NT2/D1 (cell line): ENCODE results near the gene TANC1.

Experiments
- SUZ12 ChIP-seq: IDR thresholded peaks from 2 replicates; pipeline ENCODE4 v1.6.1; 2011; ENCODE audit not compliant: insufficient read length, insufficient read depth; ENCODE audit errors: extremely low read depth
- YY1 ChIP-seq: IDR thresholded peaks from 2 replicates; pipeline ENCODE4 v1.6.1; 2011; ENCODE audit not compliant: insufficient read length, insufficient read depth

GRCh38 chr2:159026170-159026569 lies 57.7 kb downstream of the TANC1 start:
- no peak for TF ChIP-seq SUZ12
- TF ChIP-seq YY1 = no peak
